Measurements from ENCODE around the gene IL1RAPL2.

DNA sequence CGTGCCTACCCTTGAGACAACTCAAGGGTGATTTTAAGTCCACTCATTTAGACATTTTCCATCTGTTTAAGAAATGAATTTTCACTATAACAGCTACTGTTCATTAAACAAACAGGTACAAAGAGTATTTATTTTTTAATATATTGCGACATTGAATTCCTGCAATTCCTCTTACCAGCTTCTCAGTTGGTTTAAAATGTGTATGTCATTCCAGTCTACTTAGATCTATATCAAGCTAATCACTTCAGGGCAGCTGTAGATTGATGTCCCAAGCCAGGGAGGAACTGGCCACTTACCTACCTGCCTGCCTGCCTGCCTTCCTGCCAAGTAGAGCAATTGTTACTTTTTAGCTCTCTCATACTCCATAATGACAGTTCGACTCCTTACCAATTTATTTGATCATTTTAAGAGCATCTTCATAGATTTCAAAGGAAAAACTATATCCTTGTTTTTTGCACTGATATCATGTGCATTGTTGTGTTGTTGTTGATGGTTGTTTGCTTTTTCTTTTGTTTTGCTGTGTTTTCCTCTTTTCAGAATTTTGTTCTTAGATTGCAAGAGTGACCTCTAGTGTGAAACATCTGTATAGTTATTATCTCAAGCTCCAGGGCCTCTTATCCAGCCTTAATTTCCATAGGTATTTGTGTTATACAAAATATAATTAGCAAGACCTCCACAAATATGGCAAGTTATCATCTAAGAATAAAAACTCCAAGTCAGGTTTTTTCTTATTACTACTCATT lies 1135.5 kb downstream of the IL1RAPL2 start:
- TF ChIP-seq ZC3H10 (CRISPR knock-in tag; IDR thresholded peaks at IDR 0.05) (no peak), TCF4 (CRISPR knock-in tag; IDR thresholded peaks at IDR 0.05; ENCODE audit: borderline replicate concordance) (no peak), RARB (CRISPR knock-in tag; IDR thresholded peaks at IDR 0.05) (no peak), PATZ1 (CRISPR knock-in tag; IDR thresholded peaks at IDR 0.05; ENCODE audit: borderline replicate concordance) (no peak), CSRNP3 (CRISPR knock-in tag; IDR thresholded peaks at IDR 0.05) (no peak), ARNTL (CRISPR knock-in tag; IDR thresholded peaks at IDR 0.05; ENCODE audit: borderline replicate concordance, low read depth) (no peak), TOX (CRISPR knock-in tag; IDR thresholded peaks at IDR 0.05; ENCODE audit: borderline replicate concordance) (no peak), ZNF70 (CRISPR knock-in tag; IDR thresholded peaks at IDR 0.05) (no peak), BACH2 (CRISPR knock-in tag; IDR thresholded peaks at IDR 0.05; ENCODE audit: borderline replicate concordance) (no peak), SNAI2 (CRISPR knock-in tag; IDR thresholded peaks at IDR 0.05) (no peak), ZFP30 (CRISPR knock-in tag; IDR thresholded peaks at IDR 0.05) (no peak), GLIS3 (CRISPR knock-in tag; IDR thresholded peaks at IDR 0.05) (no peak)
- TF ChIP-seq, protein P1, sequence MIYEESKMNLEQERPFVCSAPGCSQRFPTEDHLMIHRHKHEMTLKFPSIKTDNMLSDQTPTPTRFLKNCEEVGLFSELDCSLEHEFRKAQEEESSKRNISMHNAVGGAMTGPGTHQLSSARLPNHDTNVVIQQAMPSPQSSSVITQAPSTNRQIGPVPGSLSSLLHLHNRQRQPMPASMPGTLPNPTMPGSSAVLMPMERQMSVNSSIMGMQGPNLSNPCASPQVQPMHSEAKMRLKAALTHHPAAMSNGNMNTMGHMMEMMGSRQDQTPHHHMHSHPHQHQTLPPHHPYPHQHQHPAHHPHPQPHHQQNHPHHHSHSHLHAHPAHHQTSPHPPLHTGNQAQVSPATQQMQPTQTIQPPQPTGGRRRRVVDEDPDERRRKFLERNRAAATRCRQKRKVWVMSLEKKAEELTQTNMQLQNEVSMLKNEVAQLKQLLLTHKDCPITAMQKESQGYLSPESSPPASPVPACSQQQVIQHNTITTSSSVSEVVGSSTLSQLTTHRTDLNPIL (CRISPR knock-in tag; IDR thresholded peaks at IDR 0.05; ENCODE audit: low read depth) = no peak
